Glomerular endothelial cell (primary cell): ENCODE results near the gene GULP1. TPM values are rescaled to one million over a fixed set of nuclear protein-coding genes. Genes with fewer than 3 reads are reported as not detected.

ENCODE experiments used
- DNase-seq: peaks from one replicate; pipeline ENCODE4 v3.0.0-alpha.2; 2011; ENCODE audit warnings: low read depth, low spot score; ENCODE audit errors: extremely low read depth
- total RNA-seq: library from RNA; depleted of rRNA; stranded (reverse); fragments of >200 nt; gene quantifications from 2 replicates; pipeline ENCODE4 v1.2.3, GENCODE V29; 2015

GULP1 gene
- total RNA-seq, 1 donor from 2014 or later: 33.8 TPM

- DNase-seq: no peak
These were observed 31.2 kb downstream of the GULP1 start for GRCh38 chr2:188322569-188323551.

GRCh38 chr2:188324067-188324466, 32.4 kb downstream of the GULP1 start:
- DNase-seq: no peak

- DNase-seq: no peak
These were observed 34.6 kb downstream of the GULP1 start for GRCh38 chr2:188326290-188326668.

- no peak for DNase-seq
These were observed 35.1 kb downstream of the GULP1 start for GRCh38 chr2:188326669-188327301.

- no peak for DNase-seq
These were observed 36.0 kb downstream of the GULP1 start for GRCh38 chr2:188327518-188328213.

GRCh38 chr2:188328419-188328818, 36.7 kb downstream of the GULP1 start:
- no peak for DNase-seq

- DNase-seq: no peak
These were observed 38.8 kb downstream of the GULP1 start for GRCh38 chr2:188330316-188331053.

GRCh38 chr2:188332619-188333018, 40.9 kb downstream of the GULP1 start:
- DNase-seq: no peak

GRCh38 chr2:188333751-188334524, 42.3 kb downstream of the GULP1 start:
- no peak for DNase-seq

GRCh38 chr2:188338463-188338862, 46.8 kb downstream of the GULP1 start:
- DNase-seq: no peak

- DNase-seq: no peak
These were observed 48.6 kb downstream of the GULP1 start for GRCh38 chr2:188340257-188340656.

GRCh38 chr2:188345020-188345419, 53.3 kb downstream of the GULP1 start:
- DNase-seq: no peak

- DNase-seq: no peak
These were observed 53.8 kb downstream of the GULP1 start for GRCh38 chr2:188345426-188345825.

- DNase-seq: no peak
These were observed 54.3 kb downstream of the GULP1 start for GRCh38 chr2:188345831-188346458.

- DNase-seq: no peak
These were observed 57.3 kb downstream of the GULP1 start for GRCh38 chr2:188349019-188349418.

GRCh38 chr2:188353282-188353681, 61.6 kb downstream of the GULP1 start:
- DNase-seq: no peak

- no peak for DNase-seq
These were observed 69.0 kb downstream of the GULP1 start for GRCh38 chr2:188360485-188361263.

GRCh38 chr2:188364033-188364630, 72.5 kb downstream of the GULP1 start:
- no peak for DNase-seq
